Bronchial epithelial cell (primary cell): ENCODE results near the gene GLT6D1. TPM values are rescaled to one million over a fixed set of nuclear protein-coding genes. Genes with fewer than 3 reads are reported as not detected.

ENCODE experiments used
- DNase-seq: peaks from one replicate; pipeline ENCODE4 v3.0.0-alpha.2; 2010; ENCODE audit warnings: low read depth
- FAIRE-seq: peaks from 2 replicates; lab custom pipeline; 2011; peaks lifted over from hg19 to GRCh38; lab: Jason Lieb, UNC
- H3K27me3 ChIP-seq: 2 replicates; pipeline ENCODE4 v1.5.1; 2011; ENCODE audit warnings: low read length; ENCODE audit not compliant: control insufficient read depth, insufficient read depth
- H3K36me3 ChIP-seq: 2 replicates; pipeline ENCODE4 v1.5.1; 2011; ENCODE audit warnings: low read length; ENCODE audit not compliant: control insufficient read depth, insufficient read depth
- H3K4me3 ChIP-seq: 2 replicates; pipeline ENCODE4 v1.5.1; 2011; ENCODE audit warnings: mild to moderate bottlenecking, low read depth, low read length, control low read depth
- CTCF ChIP-seq: IDR thresholded peaks from 2 replicates; pipeline ENCODE4 v1.5.1; 2011; ENCODE audit warnings: mild to moderate bottlenecking, moderate library complexity, low read length, control low read depth, inconsistent platforms; ENCODE audit not compliant: insufficient read depth, severe bottlenecking
- total RNA-seq: library from RNA; depleted of rRNA; stranded (reverse); fragments of >200 nt; gene quantifications from 2 replicates; pipeline ENCODE4 v1.2.1, GENCODE V29; 2014

Gene GLT6D1
- not detected in 2 replicates for total RNA-seq

- H3K4me3 ChIP-seq: no peak within 1 kb of the TSS
- no peaks in the 10 kb centered on the region for H3K27me3 ChIP-seq
- TF ChIP-seq CTCF: no peak
- no peak for FAIRE-seq
- no peaks in the 10 kb centered on the region for H3K36me3 ChIP-seq
- DNase-seq: no peak
Observed at GRCh38 chr9:135639196-135639595, at the start of gene GLT6D1. GLT6D1 (minus strand) TSS chr9:135639540; CDS start chr9:135639187, 353 bp downstream.

- DNase-seq: no peak
- Histone ChIP-seq H3K27me3 (no peaks in the 10 kb centered on the region), H3K4me3 (no peak overlapping the region), H3K36me3 (no peaks in the 10 kb centered on the region)
- no peak for FAIRE-seq
- TF ChIP-seq CTCF: no peak
Observed at GRCh38 chr9:135689011-135689410, 49.7 kb upstream of the GLT6D1 start.

- no peaks in the 10 kb centered on the region for H3K36me3 ChIP-seq
- DNase-seq (no peak), FAIRE-seq (no peak)
- no peak for TF ChIP-seq CTCF
- H3K4me3 ChIP-seq: no peak overlapping the region
- no peaks in the 10 kb centered on the region for H3K27me3 ChIP-seq
Observed at GRCh38 chr9:135687216-135687615, 47.9 kb upstream of the GLT6D1 start.

- FAIRE-seq (no peak), DNase-seq (no peak)
- no peaks in the 10 kb centered on the region for H3K27me3 ChIP-seq
- TF ChIP-seq CTCF: no peak
- H3K4me3 ChIP-seq: no peak overlapping the region
- no peaks in the 10 kb centered on the region for H3K36me3 ChIP-seq
Observed at GRCh38 chr9:135684691-135685090, 45.4 kb upstream of the GLT6D1 start.

GRCh38 chr9:135683401-135684034 lies 44.2 kb upstream of the GLT6D1 start:
- no peak overlapping the region for H3K4me3 ChIP-seq
- no peaks in the 10 kb centered on the region for H3K27me3 ChIP-seq
- no peak for FAIRE-seq
- no peaks in the 10 kb centered on the region for H3K36me3 ChIP-seq
- DNase-seq: no peak
- no peak for TF ChIP-seq CTCF

- FAIRE-seq (no peak), DNase-seq (no peak)
- Histone ChIP-seq H3K4me3 (no peak overlapping the region), H3K27me3 (no peaks in the 10 kb centered on the region), H3K36me3 (no peaks in the 10 kb centered on the region)
- no peak for TF ChIP-seq CTCF
Observed at GRCh38 chr9:135681161-135681560, 41.8 kb upstream of the GLT6D1 start.
